ENCODE measurements around the gene ETV5. TPM values are rescaled to one million over a fixed set of nuclear protein-coding genes. Genes with fewer than 3 reads are reported as not detected.

ETV5 gene
- polyA plus RNA-seq, 1 donor from 2014 or later: 0.30 TPM

DNA sequence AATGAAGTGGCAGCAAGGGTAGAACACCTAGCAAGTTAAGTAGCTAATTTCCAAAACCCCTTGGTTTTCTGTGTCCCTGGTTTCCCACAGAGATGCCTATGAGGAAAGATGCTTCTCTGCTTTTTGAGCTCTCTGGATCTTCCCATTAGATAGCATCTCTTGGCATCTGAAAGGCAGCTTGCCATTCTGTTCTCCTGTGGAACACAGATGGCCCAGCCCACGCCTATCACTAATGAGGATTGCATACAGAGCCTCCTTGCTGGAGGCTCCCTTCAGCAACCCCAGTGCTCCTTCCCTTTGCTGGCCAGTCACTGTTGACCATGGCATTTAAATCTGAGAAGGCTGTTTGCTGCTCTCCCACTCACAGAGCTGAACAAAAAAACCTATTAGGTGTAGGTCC, 34.4 kb upstream of the ETV5 start:
- Histone ChIP-seq H3F3A (ENCODE audit: insufficient read depth, low read length, poor library complexity, severe bottlenecking) (no peaks in the 10 kb centered on the region), H3K4me2 (ENCODE audit: low read length) (no peak overlapping the region), H3K9ac (ENCODE audit: low read length) (no peak overlapping the region), H3K79me2 (replicated peaks; ENCODE audit: insufficient read depth, low read length) (no peaks in the 10 kb centered on the region), H3K27ac (ENCODE audit: low read length) (no peak overlapping the region), H4K20me1 (ENCODE audit: insufficient read depth) (no peaks in the 10 kb centered on the region), H2AFZ (ENCODE audit: low read depth, low read length) (no peak overlapping the region), H3K4me3 (ENCODE audit: low read length) (no peak overlapping the region), H3K27me3 (ENCODE audit: insufficient read depth, low read depth, low read length) (no peaks in the 10 kb centered on the region), H3K9me3 (ENCODE audit: low read length) (no peaks in the 10 kb centered on the region), H3K9me2 (ENCODE audit: insufficient read depth, low read length) (no peaks in the 10 kb centered on the region), H3K36me3 (ENCODE audit: insufficient read depth, low read length) (no peaks in the 10 kb centered on the region)
- TF ChIP-seq TAF1 (IDR thresholded peaks at IDR 0.05; ENCODE audit: low read depth) (no peak), RAD21 (conservative IDR thresholded peaks at IDR 0.05) (no peak), MXI1 (conservative IDR thresholded peaks at IDR 0.05; ENCODE audit: poor library complexity, severe bottlenecking) (no peak), EZH2 (IDR thresholded peaks at IDR 0.05; ENCODE audit: borderline replicate concordance, insufficient read depth, low read length, poor library complexity, severe bottlenecking) (no peak), SMC3 (conservative IDR thresholded peaks at IDR 0.05; ENCODE audit: poor library complexity) (no peak), POLR2AphosphoS5 (IDR thresholded peaks at IDR 0.05) (no peak), EP300 (conservative IDR thresholded peaks at IDR 0.05; ENCODE audit: poor library complexity, severe bottlenecking) (no peak)
- TF ChIP-seq, protein P1, sequence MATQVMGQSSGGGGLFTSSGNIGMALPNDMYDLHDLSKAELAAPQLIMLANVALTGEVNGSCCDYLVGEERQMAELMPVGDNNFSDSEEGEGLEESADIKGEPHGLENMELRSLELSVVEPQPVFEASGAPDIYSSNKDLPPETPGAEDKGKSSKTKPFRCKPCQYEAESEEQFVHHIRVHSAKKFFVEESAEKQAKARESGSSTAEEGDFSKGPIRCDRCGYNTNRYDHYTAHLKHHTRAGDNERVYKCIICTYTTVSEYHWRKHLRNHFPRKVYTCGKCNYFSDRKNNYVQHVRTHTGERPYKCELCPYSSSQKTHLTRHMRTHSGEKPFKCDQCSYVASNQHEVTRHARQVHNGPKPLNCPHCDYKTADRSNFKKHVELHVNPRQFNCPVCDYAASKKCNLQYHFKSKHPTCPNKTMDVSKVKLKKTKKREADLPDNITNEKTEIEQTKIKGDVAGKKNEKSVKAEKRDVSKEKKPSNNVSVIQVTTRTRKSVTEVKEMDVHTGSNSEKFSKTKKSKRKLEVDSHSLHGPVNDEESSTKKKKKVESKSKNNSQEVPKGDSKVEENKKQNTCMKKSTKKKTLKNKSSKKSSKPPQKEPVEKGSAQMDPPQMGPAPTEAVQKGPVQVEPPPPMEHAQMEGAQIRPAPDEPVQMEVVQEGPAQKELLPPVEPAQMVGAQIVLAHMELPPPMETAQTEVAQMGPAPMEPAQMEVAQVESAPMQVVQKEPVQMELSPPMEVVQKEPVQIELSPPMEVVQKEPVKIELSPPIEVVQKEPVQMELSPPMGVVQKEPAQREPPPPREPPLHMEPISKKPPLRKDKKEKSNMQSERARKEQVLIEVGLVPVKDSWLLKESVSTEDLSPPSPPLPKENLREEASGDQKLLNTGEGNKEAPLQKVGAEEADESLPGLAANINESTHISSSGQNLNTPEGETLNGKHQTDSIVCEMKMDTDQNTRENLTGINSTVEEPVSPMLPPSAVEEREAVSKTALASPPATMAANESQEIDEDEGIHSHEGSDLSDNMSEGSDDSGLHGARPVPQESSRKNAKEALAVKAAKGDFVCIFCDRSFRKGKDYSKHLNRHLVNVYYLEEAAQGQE (IDR thresholded peaks at IDR 0.05; ENCODE audit: borderline replicate concordance): no peak
- TF ChIP-seq, protein P2, sequence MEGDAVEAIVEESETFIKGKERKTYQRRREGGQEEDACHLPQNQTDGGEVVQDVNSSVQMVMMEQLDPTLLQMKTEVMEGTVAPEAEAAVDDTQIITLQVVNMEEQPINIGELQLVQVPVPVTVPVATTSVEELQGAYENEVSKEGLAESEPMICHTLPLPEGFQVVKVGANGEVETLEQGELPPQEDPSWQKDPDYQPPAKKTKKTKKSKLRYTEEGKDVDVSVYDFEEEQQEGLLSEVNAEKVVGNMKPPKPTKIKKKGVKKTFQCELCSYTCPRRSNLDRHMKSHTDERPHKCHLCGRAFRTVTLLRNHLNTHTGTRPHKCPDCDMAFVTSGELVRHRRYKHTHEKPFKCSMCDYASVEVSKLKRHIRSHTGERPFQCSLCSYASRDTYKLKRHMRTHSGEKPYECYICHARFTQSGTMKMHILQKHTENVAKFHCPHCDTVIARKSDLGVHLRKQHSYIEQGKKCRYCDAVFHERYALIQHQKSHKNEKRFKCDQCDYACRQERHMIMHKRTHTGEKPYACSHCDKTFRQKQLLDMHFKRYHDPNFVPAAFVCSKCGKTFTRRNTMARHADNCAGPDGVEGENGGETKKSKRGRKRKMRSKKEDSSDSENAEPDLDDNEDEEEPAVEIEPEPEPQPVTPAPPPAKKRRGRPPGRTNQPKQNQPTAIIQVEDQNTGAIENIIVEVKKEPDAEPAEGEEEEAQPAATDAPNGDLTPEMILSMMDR (IDR thresholded peaks at IDR 0.05; ENCODE audit: poor library complexity, severe bottlenecking): no peak

DNA sequence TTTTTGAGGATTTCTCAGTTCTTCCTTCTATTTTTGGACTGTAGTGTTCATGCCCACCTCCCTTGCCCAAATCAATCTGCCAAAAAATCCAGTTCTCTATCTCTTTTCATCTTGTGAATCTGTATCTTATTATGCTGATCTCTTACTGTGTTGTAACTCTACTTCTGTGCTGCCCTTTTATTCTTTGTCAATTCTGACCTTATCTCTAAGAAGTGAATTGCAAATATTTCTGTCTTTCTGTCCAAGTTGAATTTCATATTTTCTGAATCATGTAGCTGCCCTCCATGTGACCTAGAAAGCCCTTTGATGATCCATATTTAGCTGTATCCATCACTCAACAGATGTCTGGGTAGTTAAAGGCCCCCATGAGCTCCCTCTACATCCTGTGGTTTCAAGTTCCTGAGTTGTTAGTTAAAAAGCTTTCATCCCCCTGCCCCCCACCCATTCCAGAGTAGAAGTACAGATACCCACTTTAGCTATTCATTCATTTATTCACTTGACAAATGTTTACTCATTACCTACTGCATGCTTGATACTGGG, 33.6 kb upstream of the ETV5 start:
- no peaks in the 10 kb centered on the region for H3K9me3 ChIP-seq (ENCODE audit: low read length)
- TF ChIP-seq, protein P1 (IDR thresholded peaks at IDR 0.05; ENCODE audit: borderline replicate concordance): no peak
- TF ChIP-seq, protein P2 (IDR thresholded peaks at IDR 0.05; ENCODE audit: poor library complexity, severe bottlenecking): no peak
- no peak for TF ChIP-seq POLR2AphosphoS5 (IDR thresholded peaks at IDR 0.05)
- no peak for TF ChIP-seq RAD21 (conservative IDR thresholded peaks at IDR 0.05)
- TF ChIP-seq EZH2 (IDR thresholded peaks at IDR 0.05; ENCODE audit: borderline replicate concordance, insufficient read depth, low read length, poor library complexity, severe bottlenecking): no peak
- TF ChIP-seq EP300 (conservative IDR thresholded peaks at IDR 0.05; ENCODE audit: poor library complexity, severe bottlenecking): no peak
- TF ChIP-seq SMC3 (conservative IDR thresholded peaks at IDR 0.05; ENCODE audit: poor library complexity): no peak
- no peak for TF ChIP-seq TAF1 (IDR thresholded peaks at IDR 0.05; ENCODE audit: low read depth)
- TF ChIP-seq MXI1 (conservative IDR thresholded peaks at IDR 0.05; ENCODE audit: poor library complexity, severe bottlenecking): no peak
- H4K20me1 ChIP-seq (ENCODE audit: insufficient read depth): no peaks in the 10 kb centered on the region
- H3K27me3 ChIP-seq (ENCODE audit: insufficient read depth, low read depth, low read length): no peaks in the 10 kb centered on the region
- H3K27ac ChIP-seq (ENCODE audit: low read length): no peak overlapping the region
- no peaks in the 10 kb centered on the region for H3F3A ChIP-seq (ENCODE audit: insufficient read depth, low read length, poor library complexity, severe bottlenecking)
- no peaks in the 10 kb centered on the region for H3K79me2 ChIP-seq (replicated peaks; ENCODE audit: insufficient read depth, low read length)
- H3K4me3 ChIP-seq (ENCODE audit: low read length): no peak overlapping the region
- no peak overlapping the region for H3K9ac ChIP-seq (ENCODE audit: low read length)
- no peaks in the 10 kb centered on the region for H3K36me3 ChIP-seq (ENCODE audit: insufficient read depth, low read length)
- no peak overlapping the region for H3K4me2 ChIP-seq (ENCODE audit: low read length)
- H3K9me2 ChIP-seq (ENCODE audit: insufficient read depth, low read length): no peaks in the 10 kb centered on the region
- no peak overlapping the region for H2AFZ ChIP-seq (ENCODE audit: low read depth, low read length)
